ENCODE data around the gene PRSS53.

Gene PRSS53

GRCh38 chr16:31083081-31083480 is 5.7 kb downstream of the PRSS53 start:
- TF ChIP-seq CTCF (IDR thresholded peaks at IDR 0.05), result no peak
- H3K4me1 Mint-ChIP-seq, result peaks cover 8% of the 10 kb centered on the region
- DNase-seq, result no peak
- no peaks in the 10 kb centered on the region for H3K9me3 Mint-ChIP-seq
- H3K27ac Mint-ChIP-seq, result no peak overlapping the region
- H3K4me3 Mint-ChIP-seq, result no peak overlapping the region
- peaks cover 26% of the 10 kb centered on the region for H3K36me3 Mint-ChIP-seq (ENCODE audit: low read depth)
- peaks cover 3% of the 10 kb centered on the region for H3K27me3 Mint-ChIP-seq (ENCODE audit: low read depth, poor library complexity)

GRCh38 chr16:31082368-31083045 is 6.2 kb downstream of the PRSS53 start:
- Mint-ChIP-seq H3K4me3 (no peak overlapping the region), H3K4me1 (peaks cover 8% of the 10 kb centered on the region), H3K27me3 (ENCODE audit: low read depth, poor library complexity) (peaks cover 3% of the 10 kb centered on the region), H3K27ac (peak overlapping the region; percentile 91), H3K36me3 (ENCODE audit: low read depth) (peaks cover 32% of the 10 kb centered on the region), H3K9me3 (no peaks in the 10 kb centered on the region)
- TF ChIP-seq CTCF (IDR thresholded peaks at IDR 0.05), result no peak
- DNase-seq, result no peak

- Mint-ChIP-seq H3K36me3 (ENCODE audit: low read depth) (peaks cover 32% of the 10 kb centered on the region), H3K4me1 (peaks cover 8% of the 10 kb centered on the region), H3K9me3 (no peaks in the 10 kb centered on the region), H3K27ac (peak overlapping the region; percentile 88), H3K27me3 (ENCODE audit: low read depth, poor library complexity) (peaks cover 3% of the 10 kb centered on the region), H3K4me3 (no peak overlapping the region)
- no peak for DNase-seq
- TF ChIP-seq CTCF (IDR thresholded peaks at IDR 0.05), result no peak
Observed at GRCh38 chr16:31081428-31082351, 7.1 kb downstream of the PRSS53 start.

- H3K27me3 Mint-ChIP-seq (ENCODE audit: low read depth, poor library complexity), result peaks cover 3% of the 10 kb centered on the region
- H3K4me1 Mint-ChIP-seq, result peaks cover 8% of the 10 kb centered on the region
- no peak overlapping the region for H3K4me3 Mint-ChIP-seq
- H3K27ac Mint-ChIP-seq, result peak overlapping the region; percentile 61
- DNase-seq, result no peak
- H3K36me3 Mint-ChIP-seq (ENCODE audit: low read depth), result peaks cover 32% of the 10 kb centered on the region
- no peaks in the 10 kb centered on the region for H3K9me3 Mint-ChIP-seq
- no peak for TF ChIP-seq CTCF (IDR thresholded peaks at IDR 0.05)
Observed at GRCh38 chr16:31080756-31081419, 7.9 kb downstream of the PRSS53 start.

GRCh38 chr16:31080035-31080629 is 8.6 kb downstream of the PRSS53 start:
- no peak overlapping the region for H3K27ac Mint-ChIP-seq
- TF ChIP-seq CTCF (IDR thresholded peaks at IDR 0.05), result no peak
- no peaks in the 10 kb centered on the region for H3K9me3 Mint-ChIP-seq
- no peak for DNase-seq
- H3K36me3 Mint-ChIP-seq (ENCODE audit: low read depth), result peaks cover 28% of the 10 kb centered on the region
- no peak overlapping the region for H3K4me3 Mint-ChIP-seq
- H3K27me3 Mint-ChIP-seq (ENCODE audit: low read depth, poor library complexity), result no peaks in the 10 kb centered on the region
- H3K4me1 Mint-ChIP-seq, result peaks cover 9% of the 10 kb centered on the region

Measured in nephron progenitor cell (in vitro differentiated cells).